ENCODE data around the gene KCNQ5. TPM values are rescaled to one million over a fixed set of nuclear protein-coding genes. Genes with fewer than 3 reads are reported as not detected.

KCNQ5 gene
- total RNA-seq, 1 experiment from 2014 or later = 0.07 TPM

GRCh38 chr6:72850469-72850868, 228.6 kb downstream of the KCNQ5 start:
- Mint-ChIP-seq H3K36me3 (ENCODE audit: insufficient read depth in 1 of 3, low read depth in 3 of 3) (no peaks in the 10 kb centered on the region), H3K4me3 (no peak overlapping the region), H3K9me3 (no peaks in the 10 kb centered on the region), H3K4me1 (no peaks in the 10 kb centered on the region), H3K27ac (no peak overlapping the region), H3K27me3 (ENCODE audit: low read depth) (no peaks in the 10 kb centered on the region)
- no peak overlapping the region for H4K8ac ChIP-seq (replicated peaks; ENCODE audit: insufficient read length, low read depth, low read length)
- H3K27me3 ChIP-seq (ENCODE audit: insufficient read depth, low read length) = no peaks in the 10 kb centered on the region
- H2AFZ ChIP-seq (ENCODE audit: low read length) = no peak overlapping the region
- WGBS (ENCODE audit: extremely low coverage, insufficient read length, low lambda C conversion rate) = no CpG with 5 or more reads among the region's 1 CpG
- H3K9ac ChIP-seq (ENCODE audit: extremely low read depth, insufficient read length, low read length) = no peak overlapping the region
- H4K91ac ChIP-seq (ENCODE audit: insufficient read length, low read depth, low read length) = no peak overlapping the region
- no peak overlapping the region for H2BK5ac ChIP-seq (ENCODE audit: insufficient read length, low read length)
- H3K4me1 ChIP-seq (ENCODE audit: insufficient read depth, low read length) = no peaks in the 10 kb centered on the region
- no peak overlapping the region for H2AK5ac ChIP-seq (ENCODE audit: insufficient read length, low read length)
- TF ChIP-seq, protein P1, sequence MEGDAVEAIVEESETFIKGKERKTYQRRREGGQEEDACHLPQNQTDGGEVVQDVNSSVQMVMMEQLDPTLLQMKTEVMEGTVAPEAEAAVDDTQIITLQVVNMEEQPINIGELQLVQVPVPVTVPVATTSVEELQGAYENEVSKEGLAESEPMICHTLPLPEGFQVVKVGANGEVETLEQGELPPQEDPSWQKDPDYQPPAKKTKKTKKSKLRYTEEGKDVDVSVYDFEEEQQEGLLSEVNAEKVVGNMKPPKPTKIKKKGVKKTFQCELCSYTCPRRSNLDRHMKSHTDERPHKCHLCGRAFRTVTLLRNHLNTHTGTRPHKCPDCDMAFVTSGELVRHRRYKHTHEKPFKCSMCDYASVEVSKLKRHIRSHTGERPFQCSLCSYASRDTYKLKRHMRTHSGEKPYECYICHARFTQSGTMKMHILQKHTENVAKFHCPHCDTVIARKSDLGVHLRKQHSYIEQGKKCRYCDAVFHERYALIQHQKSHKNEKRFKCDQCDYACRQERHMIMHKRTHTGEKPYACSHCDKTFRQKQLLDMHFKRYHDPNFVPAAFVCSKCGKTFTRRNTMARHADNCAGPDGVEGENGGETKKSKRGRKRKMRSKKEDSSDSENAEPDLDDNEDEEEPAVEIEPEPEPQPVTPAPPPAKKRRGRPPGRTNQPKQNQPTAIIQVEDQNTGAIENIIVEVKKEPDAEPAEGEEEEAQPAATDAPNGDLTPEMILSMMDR (conservative IDR thresholded peaks at IDR 0.05) = no peak
- no peak overlapping the region for H4K5ac ChIP-seq (ENCODE audit: insufficient read length, low read depth, low read length)
- no peak overlapping the region for H2BK20ac ChIP-seq (ENCODE audit: low read depth, low read length, poor library complexity, severe bottlenecking)
- no peaks in the 10 kb centered on the region for H3K79me2 ChIP-seq (ENCODE audit: insufficient read depth, low read length)
- no peak overlapping the region for H3T11ph ChIP-seq (ENCODE audit: low read length)
- H3K9me3 ChIP-seq (ENCODE audit: control insufficient read depth, low read depth, low read length) = no peaks in the 10 kb centered on the region
- no peak overlapping the region for H2BK120ac ChIP-seq (ENCODE audit: low read depth, low read length, poor library complexity, severe bottlenecking)
- H3K4me2 ChIP-seq (ENCODE audit: insufficient read depth, insufficient read length, low read length) = no peak overlapping the region
- no peak overlapping the region for H3K27ac ChIP-seq (ENCODE audit: insufficient read length, low read depth, low read length)
- H4K20me1 ChIP-seq (ENCODE audit: control insufficient read depth, insufficient read depth, insufficient read length) = no peaks in the 10 kb centered on the region
- no peak overlapping the region for H3K14ac ChIP-seq (ENCODE audit: insufficient read depth, low read length)
- no peak overlapping the region for H2BK12ac ChIP-seq (ENCODE audit: insufficient read length, low read depth, low read length)
- H3K18ac ChIP-seq (ENCODE audit: insufficient read length, low read depth, low read length) = no peak overlapping the region
- DNase-seq = no peak
- H3K23ac ChIP-seq (ENCODE audit: insufficient read length, low read depth, low read length) = no peak overlapping the region
- no peak overlapping the region for H2BK15ac ChIP-seq (ENCODE audit: low read depth, low read length)
- no peak overlapping the region for H3K56ac ChIP-seq (ENCODE audit: insufficient read length, low read depth, low read length)
- no peaks in the 10 kb centered on the region for H3K79me1 ChIP-seq (ENCODE audit: insufficient read depth, low read depth, low read length, poor library complexity, severe bottlenecking)
- no peak overlapping the region for H3K4ac ChIP-seq (ENCODE audit: low read depth, low read length)
- no peaks in the 10 kb centered on the region for H3K23me2 ChIP-seq (ENCODE audit: insufficient read length, low read depth, low read length, poor library complexity, severe bottlenecking)

All from H9 (cell line).